Osteoblast (primary cell): ENCODE measurements around the gene MSH3. TPM values are rescaled to one million over a fixed set of nuclear protein-coding genes. Genes with fewer than 3 reads are reported as not detected.
"Not testable (repeated sequence)": the region's sequence is repeated elsewhere in the genome, so short reads cannot be mapped to it uniquely, and the experiment has no call there.

Experiments used
- DNase-seq: peaks from one replicate; pipeline ENCODE4 v3.0.0; 2011; ENCODE audit warnings: low spot score, mixed read lengths; ENCODE audit not compliant: insufficient read length; ENCODE audit errors: missing footprints
- H2AFZ ChIP-seq: 2 replicates; pipeline ENCODE4 v1.6.0; 2011; ENCODE audit warnings: mild to moderate bottlenecking, low read length
- H3K27ac ChIP-seq: 2 replicates; pipeline ENCODE4 v1.5.1; 2011; ENCODE audit warnings: mild to moderate bottlenecking, low read depth, low read length, moderate library complexity
- H3K27me3 ChIP-seq: 2 replicates; pipeline ENCODE4 v1.6.0; 2012; ENCODE audit warnings: mild to moderate bottlenecking, control low read depth, inconsistent platforms, low read length, moderate library complexity; ENCODE audit not compliant: insufficient read depth
- H3K36me3 ChIP-seq: 2 replicates; pipeline ENCODE4 v1.5.1; 2011; ENCODE audit warnings: mild to moderate bottlenecking, low read length, control low read depth, moderate library complexity; ENCODE audit not compliant: insufficient read depth
- H3K4me1 ChIP-seq: 2 replicates; pipeline ENCODE4 v1.5.1; 2011; ENCODE audit warnings: mild to moderate bottlenecking, low read length, control low read depth, moderate library complexity; ENCODE audit not compliant: insufficient read depth
- H3K4me2 ChIP-seq: 2 replicates; pipeline ENCODE4 v1.6.0; 2011; ENCODE audit warnings: mild to moderate bottlenecking, low read length; ENCODE audit not compliant: insufficient read depth
- H3K4me3 ChIP-seq: fragments of 200-600 bp; sonication (generic); 3 replicates; pipeline ENCODE4 v1.5.1; 2012; ENCODE audit warnings: mild to moderate bottlenecking, low read length, inconsistent platforms; ENCODE audit not compliant: insufficient read depth
- H3K79me2 ChIP-seq: 2 replicates; pipeline ENCODE4 v1.6.0; 2012; ENCODE audit warnings: mild to moderate bottlenecking, low read length, control low read depth, inconsistent platforms; ENCODE audit not compliant: insufficient read depth
- H3K9me3 ChIP-seq: 2 replicates; pipeline ENCODE4 v1.5.1; 2011; ENCODE audit warnings: low read depth, low read length, control low read depth
- H4K20me1 ChIP-seq: 2 replicates; pipeline ENCODE4 v1.6.0; 2012; ENCODE audit warnings: mild to moderate bottlenecking, low read length, control low read depth; ENCODE audit not compliant: insufficient read depth
- CTCF ChIP-seq: IDR thresholded peaks from 2 replicates; pipeline ENCODE4 v1.5.1; 2011; ENCODE audit warnings: mild to moderate bottlenecking, low read depth, low read length, moderate library complexity; ENCODE audit errors: extremely low read depth
- total RNA-seq: library from RNA; depleted of rRNA; stranded (reverse); fragments of >200 nt; gene quantifications from 2 replicates; pipeline ENCODE4 v1.2.3, GENCODE V29; 2012

MSH3 gene
- total RNA-seq, 1 donor, result 21.7 TPM

- H3K27me3 ChIP-seq, result no peaks in the 10 kb centered on the region
- H3K4me2 ChIP-seq, result no peak overlapping the region
- H4K20me1 ChIP-seq, result no peaks in the 10 kb centered on the region
- H3K4me1 ChIP-seq, result no peaks in the 10 kb centered on the region
- peak; percentile 26 for DNase-seq
- H2AFZ ChIP-seq, result no peak overlapping the region
- no peak overlapping the region for H3K27ac ChIP-seq
- H3K9me3 ChIP-seq, result peaks cover 5% of the 10 kb centered on the region
- peaks cover 3% of the 10 kb centered on the region for H3K36me3 ChIP-seq
- H3K4me3 ChIP-seq, result no peak overlapping the region
- no peaks in the 10 kb centered on the region for H3K79me2 ChIP-seq
- no peak for TF ChIP-seq CTCF
These were observed 171.5 kb downstream of the MSH3 start for GRCh38 chr5:80825786-80826460.

- DNase-seq, result no peak
These were observed 180.3 kb downstream of the MSH3 start for GRCh38 chr5:80834710-80835109.

GRCh38 chr5:80835128-80835527 is 180.7 kb downstream of the MSH3 start:
- Histone ChIP-seq H3K27ac (no peak overlapping the region), H2AFZ (no peak overlapping the region), H3K9me3 (no peaks in the 10 kb centered on the region), H3K4me2 (no peak overlapping the region), H3K4me1 (no peaks in the 10 kb centered on the region), H3K4me3 (no peak overlapping the region), H4K20me1 (no peaks in the 10 kb centered on the region), H3K79me2 (no peaks in the 10 kb centered on the region), H3K27me3 (no peaks in the 10 kb centered on the region), H3K36me3 (no peaks in the 10 kb centered on the region)
- TF ChIP-seq CTCF, result no peak
- no peak for DNase-seq

More at GRCh38 chr5:80834710-80835109, 180.3 kb downstream of the MSH3 start:
- no peak for TF ChIP-seq CTCF
- Histone ChIP-seq H3K4me3 (no peak overlapping the region), H4K20me1 (no peaks in the 10 kb centered on the region), H3K79me2 (no peaks in the 10 kb centered on the region), H2AFZ (no peak overlapping the region), H3K27me3 (no peaks in the 10 kb centered on the region), H3K4me1 (no peaks in the 10 kb centered on the region), H3K9me3 (no peaks in the 10 kb centered on the region), H3K36me3 (no peaks in the 10 kb centered on the region), H3K4me2 (no peak overlapping the region), H3K27ac (no peak overlapping the region)

GRCh38 chr5:80837679-80838078 is 183.2 kb downstream of the MSH3 start:
- Histone ChIP-seq H3K4me3 (no peak overlapping the region), H4K20me1 (no peaks in the 10 kb centered on the region), H3K9me3 (no peaks in the 10 kb centered on the region), H3K27ac (no peak overlapping the region), H3K4me2 (no peak overlapping the region), H3K4me1 (no peaks in the 10 kb centered on the region), H3K36me3 (no peaks in the 10 kb centered on the region), H3K27me3 (no peaks in the 10 kb centered on the region), H3K79me2 (no peaks in the 10 kb centered on the region), H2AFZ (no peak overlapping the region)
- DNase-seq, result no peak
- TF ChIP-seq CTCF, result no peak

- H3K36me3 ChIP-seq, H3K9me3 ChIP-seq, H3K27me3 ChIP-seq, H3K79me2 ChIP-seq, H3K4me2 ChIP-seq, H3K27ac ChIP-seq, DNase-seq, H4K20me1 ChIP-seq, H2AFZ ChIP-seq, H3K4me3 ChIP-seq, H3K4me1 ChIP-seq: not testable (repeated sequence)
These were observed 186.8 kb downstream of the MSH3 start for GRCh38 chr5:80841026-80841797.

- not testable (repeated sequence) for H3K27me3 ChIP-seq, H3K27ac ChIP-seq, H2AFZ ChIP-seq, DNase-seq, H3K4me1 ChIP-seq, H3K36me3 ChIP-seq, H3K9me3 ChIP-seq, H3K4me3 ChIP-seq, H3K79me2 ChIP-seq, H4K20me1 ChIP-seq, H3K4me2 ChIP-seq
These were observed 192.0 kb downstream of the MSH3 start for GRCh38 chr5:80846422-80846821.
